GM11168 (cell line): ENCODE results near the gene PTBP2.
"Not testable (repeated sequence)": the region's sequence is repeated elsewhere in the genome, so short reads cannot be mapped to it uniquely, and the experiment has no call there.

Experiments
- in situ Hi-C: fragments of 300-500 bp; cut with MboI; formaldehyde crosslinking; loops from one replicate; pipeline ENCODE4 v1.12.0; 2022; ENCODE audit warnings: low sequenced_read_pairs; ENCODE audit not compliant: unreplicated experiment

Gene PTBP2

GRCh38 chr1:96727860-96728259 lies 6.3 kb downstream of the PTBP2 start:
- in situ Hi-C loops = no loop called here

GRCh38 chr1:96730574-96731298 lies 9.2 kb downstream of the PTBP2 start:
- in situ Hi-C loops = no loop called here

- in situ Hi-C loops = no loop called here
Measured at GRCh38 chr1:96741335-96741734, 19.8 kb downstream of the PTBP2 start.

GRCh38 chr1:96746440-96747420 lies 25.1 kb downstream of the PTBP2 start:
- in situ Hi-C loops = no loop called here

GRCh38 chr1:96747565-96747964 lies 26.0 kb downstream of the PTBP2 start:
- in situ Hi-C loops = no loop called here

GRCh38 chr1:96748078-96748477 lies 26.5 kb downstream of the PTBP2 start:
- in situ Hi-C loops = no loop called here

GRCh38 chr1:96749618-96750017 lies 28.0 kb downstream of the PTBP2 start:
- in situ Hi-C loops = no loop called here

GRCh38 chr1:96752394-96752793 lies 30.8 kb downstream of the PTBP2 start:
- in situ Hi-C loops = no loop called here

GRCh38 chr1:96756789-96757188 lies 35.2 kb downstream of the PTBP2 start:
- in situ Hi-C loops = no loop called here

GRCh38 chr1:96762586-96762985 lies 41.0 kb downstream of the PTBP2 start:
- in situ Hi-C loops = not testable (repeated sequence)

GRCh38 chr1:96763514-96763913 lies 41.9 kb downstream of the PTBP2 start:
- in situ Hi-C loops = no loop called here

GRCh38 chr1:96764469-96764868 lies 42.9 kb downstream of the PTBP2 start:
- in situ Hi-C loops = no loop called here

- in situ Hi-C loops = no loop called here
Measured at GRCh38 chr1:96771847-96772246, 50.3 kb downstream of the PTBP2 start.

GRCh38 chr1:96772349-96772748 lies 50.8 kb downstream of the PTBP2 start:
- in situ Hi-C loops = no loop called here

- in situ Hi-C loops = no loop called here
Measured at GRCh38 chr1:96772972-96773371, 51.4 kb downstream of the PTBP2 start.

GRCh38 chr1:96782206-96782605 lies 60.6 kb downstream of the PTBP2 start:
- in situ Hi-C loops = no loop called here

GRCh38 chr1:96782856-96783255 lies 61.3 kb downstream of the PTBP2 start:
- in situ Hi-C loops = no loop called here

GRCh38 chr1:96790599-96790998 lies 69.0 kb downstream of the PTBP2 start:
- in situ Hi-C loops = no loop called here

- in situ Hi-C loops = no loop called here
Measured at GRCh38 chr1:96792220-96792619, 70.6 kb downstream of the PTBP2 start.

GRCh38 chr1:96801696-96802095 lies 80.1 kb downstream of the PTBP2 start:
- in situ Hi-C loops = not testable (repeated sequence)

GRCh38 chr1:96804648-96805047 lies 83.1 kb downstream of the PTBP2 start:
- in situ Hi-C loops = no loop called here
